Stimulated activated CD4-positive, alpha-beta T cell treated with anti-CD3 and anti-CD28 coated beads, TNF-alpha, amount 100 ng/mL, for 24 hours (primary cell): ENCODE results near the gene RPH3AL.
"Not testable (repeated sequence)": the region's sequence is repeated elsewhere in the genome, so short reads cannot be mapped to it uniquely, and the experiment has no call there.

ENCODE experiments used
- DNase-seq, 3 experiments: peaks; one replicate each; pipeline ENCODE4 v3.0.0-alpha.2; 2020; ENCODE audit warnings: low read depth in 3 of 3

RPH3AL gene

GRCh38 chr17:226108-227077 lies 126.2 kb downstream of the RPH3AL start:
- DNase-seq, result no peak

GRCh38 chr17:225551-225950 lies 127.1 kb downstream of the RPH3AL start:
- DNase-seq, result no peak

GRCh38 chr17:224576-224975 lies 128.0 kb downstream of the RPH3AL start:
- DNase-seq, result not testable (repeated sequence)

GRCh38 chr17:223723-224471 lies 128.7 kb downstream of the RPH3AL start:
- no peak for DNase-seq

- DNase-seq, result no peak
Observed at GRCh38 chr17:222172-222571, 130.4 kb downstream of the RPH3AL start.

GRCh38 chr17:219696-220095 lies 132.9 kb downstream of the RPH3AL start:
- DNase-seq, result no peak

- DNase-seq, result no peak
Observed at GRCh38 chr17:218432-219110, 134.0 kb downstream of the RPH3AL start.

- no peak for DNase-seq
Observed at GRCh38 chr17:216625-217024, 136.0 kb downstream of the RPH3AL start.

GRCh38 chr17:215563-216478 lies 136.8 kb downstream of the RPH3AL start:
- not testable (repeated sequence) for DNase-seq

GRCh38 chr17:214881-215331 lies 137.7 kb downstream of the RPH3AL start:
- DNase-seq, result no peak

GRCh38 chr17:213286-214105 lies 139.1 kb downstream of the RPH3AL start:
- no peak for DNase-seq

- no peak for DNase-seq
Observed at GRCh38 chr17:210402-210801, 142.2 kb downstream of the RPH3AL start.

- DNase-seq, result no peak
Observed at GRCh38 chr17:208429-208828, 144.2 kb downstream of the RPH3AL start.

- no peak for DNase-seq
Observed at GRCh38 chr17:207775-208174, 144.8 kb downstream of the RPH3AL start.

GRCh38 chr17:206941-207560 lies 145.6 kb downstream of the RPH3AL start:
- DNase-seq, result no peak

GRCh38 chr17:206484-206883 lies 146.1 kb downstream of the RPH3AL start:
- DNase-seq, result not testable (repeated sequence)

- DNase-seq, result no peak
Observed at GRCh38 chr17:205817-206216, 146.8 kb downstream of the RPH3AL start.

- DNase-seq, result no peak
Observed at GRCh38 chr17:205148-205669, 147.4 kb downstream of the RPH3AL start.

GRCh38 chr17:204427-205147 lies 148.0 kb downstream of the RPH3AL start:
- DNase-seq, result no peak
